ENCODE data around the gene TCAF1.

The TCAF1 gene

GRCh38 chr7:143901332-143901667 lies 676 bp downstream of the TCAF1 start:
- no peak for TF ChIP-seq CTCF (IDR thresholded peaks at IDR 0.05; ENCODE audit: extremely low read depth, missing control alignments)
- DNase-seq (ENCODE audit: low spot score) = no peak

GRCh38 chr7:143900230-143900766 lies 1.7 kb downstream of the TCAF1 start:
- DNase-seq (ENCODE audit: low spot score) = no peak
- TF ChIP-seq CTCF (IDR thresholded peaks at IDR 0.05; ENCODE audit: extremely low read depth, missing control alignments) = no peak

- no peak for DNase-seq (ENCODE audit: low spot score)
- TF ChIP-seq CTCF (IDR thresholded peaks at IDR 0.05; ENCODE audit: extremely low read depth, missing control alignments) = no peak
Measured at GRCh38 chr7:143898810-143899209, 3.2 kb downstream of the TCAF1 start.

- TF ChIP-seq CTCF (IDR thresholded peaks at IDR 0.05; ENCODE audit: extremely low read depth, missing control alignments) = no peak
- DNase-seq (ENCODE audit: low spot score) = no peak
Measured at GRCh38 chr7:143896667-143897066, 5.3 kb downstream of the TCAF1 start.

GRCh38 chr7:143892527-143893300 lies 9.3 kb downstream of the TCAF1 start:
- DNase-seq (ENCODE audit: low spot score) = no peak
- peak; percentile 22 for TF ChIP-seq CTCF (IDR thresholded peaks at IDR 0.05; ENCODE audit: extremely low read depth, missing control alignments)

- DNase-seq (ENCODE audit: low spot score) = no peak
- no peak for TF ChIP-seq CTCF (IDR thresholded peaks at IDR 0.05; ENCODE audit: extremely low read depth, missing control alignments)
Measured at GRCh38 chr7:143891457-143891856, 10.5 kb downstream of the TCAF1 start.

GRCh38 chr7:143890558-143890957 lies 11.4 kb downstream of the TCAF1 start:
- no peak for TF ChIP-seq CTCF (IDR thresholded peaks at IDR 0.05; ENCODE audit: extremely low read depth, missing control alignments)
- no peak for DNase-seq (ENCODE audit: low spot score)
